NCI-H1092 treated with DMSO at 0.1 percent for 48 hours (cell line): ENCODE measurements around the gene GGCT.
A peak's percentile ranks its signal among the peaks of the same experiment; 100 is the strongest.
"Not testable (repeated sequence)": the region's sequence is repeated elsewhere in the genome, so short reads cannot be mapped to it uniquely, and the experiment has no call there.

Source experiments
- DNase-seq: peaks from one replicate; lab custom pipeline; 2025; lab: John Stamatoyannopoulos, UW

GGCT gene, protein sequence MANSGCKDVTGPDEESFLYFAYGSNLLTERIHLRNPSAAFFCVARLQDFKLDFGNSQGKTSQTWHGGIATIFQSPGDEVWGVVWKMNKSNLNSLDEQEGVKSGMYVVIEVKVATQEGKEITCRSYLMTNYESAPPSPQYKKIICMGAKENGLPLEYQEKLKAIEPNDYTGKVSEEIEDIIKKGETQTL

DNA sequence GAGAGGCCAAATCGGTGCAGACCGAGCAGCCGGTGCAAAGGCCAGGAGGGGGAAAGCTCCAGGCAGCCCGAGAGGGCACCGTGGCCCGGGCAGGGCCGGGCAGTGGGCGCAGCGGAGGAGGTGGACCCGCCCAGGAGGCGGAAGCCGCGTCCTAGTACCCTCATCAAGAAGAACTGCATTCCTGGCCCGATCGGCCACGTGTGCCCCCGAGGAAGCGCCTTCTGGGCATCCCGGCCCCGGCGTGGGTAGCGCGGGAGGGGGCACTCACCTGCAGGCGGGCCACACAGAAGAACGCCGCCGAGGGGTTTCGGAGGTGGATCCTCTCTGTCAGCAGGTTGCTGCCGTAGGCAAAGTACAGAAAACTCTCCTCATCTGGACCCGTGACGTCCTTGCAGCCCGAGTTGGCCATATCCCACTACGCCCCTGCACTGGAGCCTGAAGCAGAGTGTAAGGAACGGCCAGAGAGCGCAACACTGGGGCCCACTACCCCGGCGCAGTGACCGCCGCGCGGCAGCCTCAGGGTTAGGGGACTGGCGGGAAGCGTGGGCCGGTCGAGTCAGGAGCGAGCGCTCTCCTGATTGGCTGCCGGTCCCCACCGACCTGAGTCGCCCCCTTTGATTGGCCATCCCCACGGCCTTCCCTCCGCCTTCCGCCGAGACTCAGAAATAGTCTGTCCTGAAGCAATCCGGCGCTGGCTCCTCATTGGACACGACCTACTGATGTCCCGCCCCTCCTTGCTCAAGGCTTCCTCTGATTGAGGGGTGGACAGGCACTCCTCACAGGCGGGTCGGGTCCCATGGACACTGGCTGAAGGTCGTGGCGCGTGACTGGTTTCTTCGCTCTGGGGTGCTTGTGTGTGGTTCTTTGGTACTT, at the start of gene GGCT:
Gene GGCT, minus strand, starts transcription at position 529 of the 873 bp plus-strand sequence. Its CDS starts 120 bp downstream, at position 409.
- peak; percentile 99 for DNase-seq

GRCh38 chr7:30553546-30553945, 48.9 kb upstream of the GGCT start:
- no peak for DNase-seq

GRCh38 chr7:30553141-30553540, 48.5 kb upstream of the GGCT start:
- no peak for DNase-seq

DNA sequence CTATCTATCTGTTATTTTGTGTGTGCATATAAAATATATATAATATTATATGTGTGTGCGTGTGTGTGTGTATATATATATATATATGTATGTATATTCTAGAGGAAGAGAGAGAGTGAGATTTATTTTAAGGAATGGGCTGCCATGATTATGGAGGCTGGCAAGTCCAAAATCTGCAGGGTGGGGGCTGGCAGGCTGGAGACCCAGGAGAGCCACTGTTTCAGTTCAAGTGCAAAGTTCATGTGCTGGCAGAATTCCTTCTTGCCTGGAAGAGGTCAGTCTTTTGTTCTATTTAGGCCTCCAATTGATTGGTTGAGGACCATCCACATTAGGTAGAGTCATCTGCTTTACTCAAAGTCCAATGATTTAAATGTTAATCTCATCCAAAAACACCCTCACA, 47.7 kb upstream of the GGCT start:
- no peak for DNase-seq

DNA sequence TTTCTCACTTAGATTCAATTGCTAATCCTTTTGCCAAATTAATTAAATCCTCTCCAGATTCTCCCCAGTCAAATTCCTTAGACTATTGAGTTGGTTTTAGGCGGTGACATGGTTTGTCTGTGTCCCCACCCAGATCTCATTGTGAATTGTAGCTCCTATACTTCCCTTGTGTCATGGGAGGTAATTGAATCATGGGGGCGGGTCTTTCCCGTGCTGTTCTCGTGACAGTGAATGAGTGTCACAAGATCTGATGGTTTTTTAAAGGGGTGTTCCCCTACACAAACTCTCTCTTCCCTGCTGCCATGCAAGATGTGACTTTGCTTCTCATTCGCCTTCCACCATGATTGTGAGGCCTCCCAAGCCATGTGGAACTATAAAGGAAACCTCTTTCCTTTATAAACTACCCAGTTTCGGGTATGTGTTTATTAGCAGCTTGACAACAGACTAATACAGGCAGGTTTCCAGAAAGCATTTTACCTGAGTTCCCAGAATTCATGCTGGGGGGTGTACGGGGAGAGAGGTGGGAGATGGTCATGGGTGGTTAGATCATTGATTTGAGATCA, 45.4 kb upstream of the GGCT start:
- no peak for DNase-seq

GRCh38 chr7:30548845-30549244, 44.2 kb upstream of the GGCT start:
- peak; percentile 81 for DNase-seq

DNA sequence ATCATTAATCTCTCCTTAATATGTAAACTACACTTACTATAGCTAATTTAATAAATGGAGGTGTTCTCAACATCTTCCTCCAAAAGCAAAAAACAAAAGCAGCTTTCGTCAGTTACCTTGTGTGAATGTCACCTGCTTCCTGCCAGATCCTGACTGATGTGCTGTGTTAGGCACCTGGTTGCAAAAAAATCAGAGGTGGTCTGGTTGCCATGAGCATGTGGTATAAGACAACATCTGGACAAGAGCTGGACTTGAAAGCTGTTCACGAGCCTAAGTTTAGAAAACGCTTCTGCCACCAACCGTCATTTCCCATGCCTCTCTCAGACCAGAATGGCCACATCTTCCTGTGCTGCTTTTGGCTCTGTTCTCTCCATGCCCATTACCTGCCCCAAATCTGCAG, 42.0 kb upstream of the GGCT start:
- DNase-seq = no peak

- no peak for DNase-seq
Observed at GRCh38 chr7:30545791-30546555, 41.3 kb upstream of the GGCT start.

DNA sequence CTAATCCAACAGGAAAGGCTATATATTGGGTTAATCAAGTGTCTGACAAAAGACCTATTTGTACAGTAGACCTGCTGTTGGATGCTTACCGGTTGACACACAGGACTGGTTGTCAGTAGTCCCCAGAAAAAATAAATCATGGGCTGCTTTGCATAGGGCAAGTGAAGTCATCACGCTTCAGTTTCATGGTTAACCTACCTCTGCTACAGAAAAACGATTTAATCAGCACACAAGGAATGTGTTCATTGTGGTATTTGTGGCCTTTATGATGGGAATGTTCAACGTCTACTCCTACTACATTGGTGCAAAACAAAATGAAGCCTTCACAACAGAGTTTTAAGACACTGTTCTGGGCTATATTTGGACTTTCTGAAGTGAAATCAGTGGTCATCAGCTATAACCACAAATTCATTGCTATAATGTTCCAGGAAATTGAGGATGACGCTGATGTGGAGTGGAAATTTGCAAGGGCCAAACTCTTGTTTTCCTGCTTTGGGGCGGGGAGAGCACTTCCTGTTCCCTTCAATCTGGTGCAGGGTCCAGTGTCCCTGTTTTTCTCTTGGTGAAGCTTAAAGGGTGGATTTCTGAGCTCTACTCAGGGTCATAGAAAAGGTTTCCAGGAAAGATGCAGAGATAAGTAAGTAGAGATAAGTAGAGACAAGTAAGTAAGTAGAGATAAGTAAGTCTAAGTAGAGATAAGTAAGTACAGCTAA, 39.3 kb upstream of the GGCT start:
- no peak for DNase-seq

GRCh38 chr7:30543115-30543514, 38.5 kb upstream of the GGCT start:
- DNase-seq = not testable (repeated sequence)

GRCh38 chr7:30533886-30534285, 29.3 kb upstream of the GGCT start:
- DNase-seq = no peak

DNA sequence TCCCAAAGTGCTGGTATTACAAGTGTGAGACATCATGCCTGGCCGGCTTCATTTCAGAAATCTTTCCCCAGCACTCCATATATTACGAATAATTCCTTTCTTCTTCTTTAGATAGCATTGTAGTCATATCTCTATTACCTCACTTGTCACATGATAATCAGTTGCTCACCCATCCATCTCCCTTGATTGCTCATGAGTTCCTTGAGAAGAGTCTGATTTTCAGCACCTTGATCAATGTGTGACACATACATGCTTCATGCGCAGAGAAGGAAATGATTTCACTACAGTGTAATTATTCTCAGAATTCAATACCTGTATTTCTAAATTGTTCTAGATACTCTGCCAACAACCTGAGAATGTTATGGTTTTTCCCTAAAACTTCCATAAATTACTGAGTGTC, 26.7 kb upstream of the GGCT start:
- no peak for DNase-seq

DNA sequence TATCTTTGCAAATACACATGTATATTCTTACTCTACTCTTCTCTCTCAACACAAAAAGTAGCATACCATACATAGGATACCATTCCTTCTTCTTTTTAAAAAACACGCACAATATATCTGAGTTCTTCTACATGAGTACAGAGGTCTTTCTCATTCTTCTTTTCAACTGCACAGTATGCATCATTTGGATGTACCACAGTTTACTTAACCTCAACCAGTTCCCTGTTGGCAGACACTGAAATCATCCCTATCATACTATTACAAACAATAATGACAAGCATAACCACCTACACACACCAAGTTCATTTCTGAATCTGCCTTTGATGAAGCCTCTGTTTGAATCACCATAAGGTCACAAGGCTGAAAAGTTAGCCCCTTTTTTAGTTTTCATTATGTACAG, 25.7 kb upstream of the GGCT start:
- no peak for DNase-seq

- DNase-seq = no peak
Observed at GRCh38 chr7:30528779-30529178, 24.1 kb upstream of the GGCT start.

DNA sequence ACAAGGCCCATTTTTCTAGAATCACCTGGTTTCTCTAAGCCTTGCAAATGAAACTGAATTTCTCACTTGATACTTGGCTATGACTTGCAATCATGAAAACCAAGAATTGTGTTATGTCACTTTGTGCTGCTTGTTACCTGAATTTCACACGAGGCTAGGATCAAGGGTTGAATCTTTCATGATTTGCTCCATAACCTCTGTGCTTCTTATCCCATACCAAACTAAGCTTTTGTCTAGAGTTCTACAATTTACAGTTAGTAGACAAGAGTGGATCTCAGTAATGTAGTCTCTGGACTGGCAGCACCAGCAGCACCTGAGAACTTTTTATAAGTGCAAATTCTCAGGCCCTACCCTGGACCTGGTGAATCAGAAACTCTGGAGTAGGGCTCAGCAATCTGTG, 22.7 kb upstream of the GGCT start:
- not testable (repeated sequence) for DNase-seq

- no peak for DNase-seq
Observed at GRCh38 chr7:30526163-30526562, 21.5 kb upstream of the GGCT start.

DNA sequence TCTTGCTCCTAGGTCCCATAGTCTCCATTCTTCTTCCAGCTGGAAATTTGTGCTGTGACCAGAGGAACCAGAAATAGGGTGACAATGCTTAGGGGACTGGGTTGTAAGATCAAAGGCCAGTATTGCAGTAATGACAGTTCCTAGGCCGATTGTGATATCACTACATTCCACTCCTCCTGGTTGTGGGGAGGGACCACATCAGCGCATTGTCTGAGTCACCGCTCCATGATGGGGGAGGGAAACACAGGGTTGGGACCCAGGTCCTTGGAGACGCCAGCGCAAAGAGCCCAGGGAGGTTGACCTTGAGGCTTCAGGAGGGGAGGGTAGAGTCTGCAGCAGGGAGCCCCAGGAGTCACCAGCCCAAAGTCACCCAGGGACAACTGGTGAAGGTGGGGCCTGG, 20.8 kb upstream of the GGCT start:
- DNase-seq = no peak

GRCh38 chr7:30524545-30524944, 19.9 kb upstream of the GGCT start:
- no peak for DNase-seq

DNA sequence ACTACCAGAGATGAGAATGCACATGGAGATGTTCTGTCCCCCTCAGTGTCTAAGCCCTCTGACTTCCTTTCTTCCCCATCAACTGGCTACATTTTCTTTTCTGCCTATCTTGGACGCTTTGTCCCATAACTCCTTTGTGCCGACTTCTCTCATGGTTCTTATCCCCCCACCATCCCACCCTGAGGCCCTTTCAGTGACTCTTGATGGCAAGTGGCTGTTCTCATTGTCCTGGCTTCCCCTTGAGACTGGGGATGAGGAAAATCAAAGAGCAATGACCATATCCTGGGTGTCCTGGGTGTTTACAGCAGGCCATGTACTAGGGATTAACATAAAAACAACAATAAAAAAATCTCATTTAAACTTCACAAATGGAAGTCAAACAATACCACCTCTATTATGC, 18.8 kb upstream of the GGCT start:
- DNase-seq = no peak

DNA sequence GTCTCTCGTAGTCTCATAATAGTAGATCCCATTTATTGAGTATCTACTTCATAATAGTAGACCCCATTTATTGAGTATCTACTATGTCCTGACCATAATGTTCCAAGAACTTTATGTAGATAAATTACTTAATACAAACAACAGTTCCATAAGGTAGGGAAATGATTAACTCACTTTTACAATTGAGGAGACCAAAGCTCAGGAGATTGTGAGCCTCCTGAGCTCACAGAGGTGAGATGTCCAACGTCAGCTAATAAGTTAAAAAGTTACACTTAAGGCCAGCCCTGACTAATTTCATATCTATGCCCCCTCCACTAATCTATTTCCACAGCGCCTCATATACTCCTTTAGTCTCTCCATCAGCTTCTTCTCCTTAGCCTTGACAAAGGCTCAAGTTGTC, 17.5 kb upstream of the GGCT start:
- DNase-seq = no peak

DNA sequence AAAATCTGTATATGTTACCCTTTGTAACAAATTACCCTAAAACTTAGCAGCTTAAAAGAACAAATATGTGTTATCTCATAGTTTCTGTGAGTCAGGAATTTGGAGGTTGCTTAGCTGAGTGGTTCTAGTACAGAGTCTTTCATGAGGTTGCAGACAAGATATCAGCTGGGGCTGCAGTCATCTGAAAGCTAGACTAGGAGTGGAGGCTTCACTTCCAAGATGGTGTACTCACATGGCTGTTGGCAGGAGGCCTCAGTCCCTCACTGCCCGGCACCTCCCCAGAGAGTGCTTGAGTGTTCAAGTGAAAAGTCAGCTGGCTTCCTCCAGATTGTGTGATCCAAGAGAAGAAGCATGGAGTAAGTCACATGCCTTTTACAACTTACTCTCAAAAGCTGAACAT, 16.9 kb upstream of the GGCT start:
- no peak for DNase-seq

- no peak for DNase-seq
Observed at GRCh38 chr7:30519122-30519521, 14.5 kb upstream of the GGCT start.
